K562 (cell line): ENCODE data around the gene ALDH18A1. TPM values are rescaled to one million over a fixed set of nuclear protein-coding genes. Genes with fewer than 3 reads are reported as not detected.
A peak's percentile ranks its signal among the peaks of the same experiment; 100 is the strongest.

Experiments used
- ARID2 ChIP-seq: fragments of 450-650 bp; IDR thresholded peaks from 2 replicates; pipeline ENCODE4 v1.6.1; 2017; ENCODE audit warnings: antibody characterized with exemption, mild to moderate bottlenecking
- CREB3 ChIP-seq: fragments of 450-650 bp; conservative IDR thresholded peaks from 2 replicates; pipeline ENCODE4 v1.6.1; 2016; ENCODE audit warnings: missing genetic modification characterization, low read depth, mild to moderate bottlenecking, missing compliant biosample characterization, moderate library complexity
- CTCFL ChIP-seq: IDR thresholded peaks from 2 replicates; pipeline ENCODE4 v1.6.1; 2011; ENCODE audit warnings: borderline replicate concordance, low read depth, mild to moderate bottlenecking, moderate library complexity, low read length; ENCODE audit not compliant: insufficient read depth, poor library complexity, severe bottlenecking
- MCM3 ChIP-seq: fragments of 450-650 bp; IDR thresholded peaks from 2 replicates; pipeline ENCODE4 v1.6.1; 2016
- MTA1 ChIP-seq: fragments of 450-650 bp; IDR thresholded peaks from 2 replicates; pipeline ENCODE4 v1.6.1; 2017; ENCODE audit warnings: borderline replicate concordance
- NELFE ChIP-seq: IDR thresholded peaks from 2 replicates; pipeline ENCODE4 v1.6.1; 2011; ENCODE audit warnings: mild to moderate bottlenecking; ENCODE audit not compliant: insufficient read depth, insufficient read length
- PHF21A ChIP-seq: fragments of 450-650 bp; IDR thresholded peaks from 2 replicates; pipeline ENCODE4 v1.6.1; 2017; ENCODE audit warnings: low read depth, borderline replicate concordance
- POLR2A ChIP-seq: fragments of 450-650 bp; conservative IDR thresholded peaks from 2 replicates; pipeline ENCODE4 v1.6.1; 2016
- RNF2 ChIP-seq: sonication (generic); IDR thresholded peaks from 2 replicates; pipeline ENCODE4 v1.6.1; 2016
- THRAP3 ChIP-seq: fragments of 450-650 bp; IDR thresholded peaks from 2 replicates; pipeline ENCODE4 v1.6.1; 2016; ENCODE audit warnings: mild to moderate bottlenecking, inconsistent platforms, borderline replicate concordance
- TRIM28 ChIP-seq: fragments of 450-650 bp; IDR thresholded peaks from 2 replicates; pipeline ENCODE4 v1.6.1; 2017
- ZNF224 ChIP-seq: sonication (generic); formaldehyde crosslinking; IDR thresholded peaks from 2 replicates; pipeline ENCODE4 v1.8.0; 2022; ENCODE audit warnings: mild to moderate bottlenecking, missing genetic modification reagents
- ZNF316 ChIP-seq: fragments of 450-650 bp; IDR thresholded peaks from 2 replicates; pipeline ENCODE4 v1.6.1; 2016
- ZNF707 ChIP-seq: fragments of 250-450 bp; sonication (Bioruptor Pico); conservative IDR thresholded peaks from 2 replicates; pipeline ENCODE4 v1.8.0; 2022; ENCODE audit warnings: inconsistent platforms, mild to moderate bottlenecking, moderate library complexity
- polyA plus RNA-seq, 8 experiments: library from polyadenylated mRNA; depleted of rRNA in 4 of 8; stranded (reverse) in 5 of 8; unstranded in 3 of 8; fragments of >200 nt; fragmentation: Nextera tagmentation in 2 of 8; fragmentation: Illumina TruSeq in 1 of 8; extraction: Ambion mirVana in 2 of 8; extraction: Trizol in 1 of 8; gene quantifications; 2 replicates each; pipeline versions ENCODE4 v1.2.1 to v1.2.3, GENCODE V29; 2011 to 2014; ENCODE audit warnings: inconsistent platforms in 1 of 8, missing spikeins in 1 of 8
- total RNA-seq, 7 experiments: library from RNA; depleted of rRNA in 6 of 7; stranded (reverse); fragments of >200 nt in 6 of 7; fragmentation: Illumina TruSeq in 2 of 7; extraction: Trizol in 2 of 7; gene quantifications; 2 replicates each; pipeline versions ENCODE4 v1.2.1 to v1.2.3, GENCODE V29; 2011 to 2021; ENCODE audit warnings: low replicate concordance in 1 of 7
- TF ChIP-seq, protein P1 (sequence below): fragments of 450-650 bp; IDR thresholded peaks from 2 replicates; pipeline ENCODE4 v1.6.1; 2016; ENCODE audit warnings: low read depth
- TF ChIP-seq, protein P2 (sequence below): fragments of 250-450 bp; sonication (Bioruptor Pico); IDR thresholded peaks from 2 replicates; pipeline ENCODE4 v1.4.0; 2020; ENCODE audit warnings: borderline replicate concordance

Gene ALDH18A1
- total and polyA plus RNA-seq, 9 of the 15 experiments (the other 6 are each of a cell fraction or from before 2014, with no cell fraction given), result 12.0 to 83.3 (median 43.8) TPM

DNA sequence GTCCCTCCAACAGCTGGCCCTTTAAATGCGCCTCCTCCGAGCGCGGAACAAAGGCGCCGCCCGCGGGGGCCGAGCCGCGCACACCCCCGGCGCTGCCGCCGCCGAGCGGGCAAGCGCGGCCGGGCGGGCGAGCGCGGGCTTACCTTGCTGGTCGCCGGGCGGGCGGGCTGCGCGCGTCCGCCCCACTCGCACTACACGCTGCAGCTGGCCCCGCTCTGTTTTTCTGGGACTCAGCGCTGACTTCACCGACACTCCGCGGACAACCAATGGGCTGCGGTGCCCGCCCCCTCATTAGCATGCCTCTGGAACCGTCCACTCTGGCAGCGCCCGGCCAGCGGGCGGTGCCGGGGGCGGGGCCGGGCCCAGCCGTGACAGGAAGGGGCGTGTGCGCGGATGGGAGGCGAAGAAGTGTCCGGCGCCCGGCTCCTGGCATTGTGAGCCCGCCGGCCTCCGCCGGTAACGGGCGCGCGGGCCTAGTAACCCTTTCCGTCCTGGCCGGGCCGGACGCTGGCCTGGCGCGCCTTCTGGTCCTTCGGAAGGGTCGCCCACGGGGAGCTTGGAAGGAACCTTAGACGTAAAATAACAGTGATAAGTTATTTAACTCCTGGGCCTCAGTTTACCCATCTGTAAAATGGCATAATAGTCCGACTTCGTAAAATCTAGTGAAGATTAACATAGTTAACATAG lies 95.2 kb downstream of the ALDH18A1 start, which contains the start of gene SORBS1 (continued):
- TF ChIP-seq, protein P1, sequence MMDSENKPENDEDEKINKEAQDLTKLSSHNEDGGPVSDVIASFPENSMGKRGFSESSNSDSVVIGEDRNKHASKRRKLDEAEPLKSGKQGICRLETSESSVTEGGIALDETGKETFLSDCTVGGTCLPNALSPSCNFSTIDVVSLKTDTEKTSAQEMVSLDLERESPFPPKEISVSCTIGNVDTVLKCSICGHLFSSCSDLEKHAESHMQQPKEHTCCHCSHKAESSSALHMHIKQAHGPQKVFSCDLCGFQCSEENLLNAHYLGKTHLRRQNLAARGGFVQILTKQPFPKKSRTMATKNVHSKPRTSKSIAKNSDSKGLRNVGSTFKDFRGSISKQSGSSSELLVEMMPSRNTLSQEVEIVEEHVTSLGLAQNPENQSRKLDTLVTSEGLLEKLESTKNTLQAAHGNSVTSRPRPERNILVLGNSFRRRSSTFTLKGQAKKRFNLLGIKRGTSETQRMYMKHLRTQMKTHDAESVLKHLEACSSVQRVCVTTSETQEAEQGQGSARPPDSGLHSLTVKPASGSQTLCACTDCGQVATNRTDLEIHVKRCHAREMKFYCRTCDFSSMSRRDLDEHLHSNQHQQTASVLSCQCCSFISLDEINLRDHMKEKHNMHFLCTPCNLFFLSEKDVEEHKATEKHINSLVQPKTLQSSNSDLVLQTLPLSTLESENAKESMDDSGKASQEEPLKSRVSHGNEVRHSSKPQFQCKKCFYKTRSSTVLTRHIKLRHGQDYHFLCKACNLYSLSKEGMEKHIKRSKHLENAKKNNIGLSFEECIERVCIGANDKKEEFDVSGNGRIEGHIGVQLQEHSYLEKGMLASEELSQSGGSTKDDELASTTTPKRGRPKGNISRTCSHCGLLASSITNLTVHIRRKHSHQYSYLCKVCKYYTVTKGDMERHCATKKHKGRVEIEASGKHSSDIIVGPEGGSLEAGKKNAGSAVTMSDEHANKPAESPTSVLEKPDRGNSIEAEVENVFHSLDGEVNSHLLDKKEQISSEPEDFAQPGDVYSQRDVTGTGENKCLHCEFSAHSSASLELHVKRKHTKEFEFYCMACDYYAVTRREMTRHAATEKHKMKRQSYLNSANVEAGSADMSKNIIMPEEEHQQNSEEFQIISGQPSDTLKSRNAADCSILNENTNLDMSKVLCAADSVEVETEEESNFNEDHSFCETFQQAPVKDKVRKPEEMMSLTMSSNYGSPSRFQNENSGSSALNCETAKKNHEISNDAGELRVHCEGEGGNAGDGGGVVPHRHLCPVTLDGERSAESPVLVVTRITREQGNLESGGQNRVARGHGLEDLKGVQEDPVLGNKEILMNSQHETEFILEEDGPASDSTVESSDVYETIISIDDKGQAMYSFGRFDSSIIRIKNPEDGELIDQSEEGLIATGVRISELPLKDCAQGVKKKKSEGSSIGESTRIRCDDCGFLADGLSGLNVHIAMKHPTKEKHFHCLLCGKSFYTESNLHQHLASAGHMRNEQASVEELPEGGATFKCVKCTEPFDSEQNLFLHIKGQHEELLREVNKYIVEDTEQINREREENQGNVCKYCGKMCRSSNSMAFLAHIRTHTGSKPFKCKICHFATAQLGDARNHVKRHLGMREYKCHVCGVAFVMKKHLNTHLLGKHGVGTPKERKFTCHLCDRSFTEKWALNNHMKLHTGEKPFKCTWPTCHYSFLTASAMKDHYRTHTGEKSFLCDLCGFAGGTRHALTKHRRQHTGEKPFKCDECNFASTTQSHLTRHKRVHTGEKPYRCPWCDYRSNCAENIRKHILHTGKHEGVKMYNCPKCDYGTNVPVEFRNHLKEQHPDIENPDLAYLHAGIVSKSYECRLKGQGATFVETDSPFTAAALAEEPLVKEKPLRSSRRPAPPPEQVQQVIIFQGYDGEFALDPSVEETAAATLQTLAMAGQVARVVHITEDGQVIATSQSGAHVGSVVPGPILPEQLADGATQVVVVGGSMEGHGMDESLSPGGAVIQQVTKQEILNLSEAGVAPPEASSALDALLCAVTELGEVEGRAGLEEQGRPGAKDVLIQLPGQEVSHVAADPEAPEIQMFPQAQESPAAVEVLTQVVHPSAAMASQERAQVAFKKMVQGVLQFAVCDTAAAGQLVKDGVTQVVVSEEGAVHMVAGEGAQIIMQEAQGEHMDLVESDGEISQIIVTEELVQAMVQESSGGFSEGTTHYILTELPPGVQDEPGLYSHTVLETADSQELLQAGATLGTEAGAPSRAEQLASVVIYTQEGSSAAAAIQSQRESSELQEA, result no peak
- TF ChIP-seq, protein P2, sequence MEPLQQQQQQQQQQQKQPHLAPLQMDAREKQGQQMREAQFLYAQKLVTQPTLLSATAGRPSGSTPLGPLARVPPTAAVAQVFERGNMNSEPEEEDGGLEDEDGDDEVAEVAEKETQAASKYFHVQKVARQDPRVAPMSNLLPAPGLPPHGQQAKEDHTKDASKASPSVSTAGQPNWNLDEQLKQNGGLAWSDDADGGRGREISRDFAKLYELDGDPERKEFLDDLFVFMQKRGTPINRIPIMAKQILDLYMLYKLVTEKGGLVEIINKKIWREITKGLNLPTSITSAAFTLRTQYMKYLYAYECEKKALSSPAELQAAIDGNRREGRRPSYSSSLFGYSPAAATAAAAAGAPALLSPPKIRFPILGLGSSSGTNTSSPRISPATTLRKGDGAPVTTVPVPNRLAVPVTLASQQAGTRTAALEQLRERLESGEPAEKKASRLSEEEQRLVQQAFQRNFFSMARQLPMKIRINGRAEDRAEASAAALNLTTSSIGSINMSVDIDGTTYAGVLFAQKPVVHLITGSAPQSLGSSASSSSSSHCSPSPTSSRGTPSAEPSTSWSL (CRISPR knock-in tag), result no peak
- TF ChIP-seq CTCFL (no peak), CREB3 (no peak), ZNF316 (no peak), MCM3 (no peak), RNF2 (no peak), POLR2A (peak; percentile 53), THRAP3 (no peak), TRIM28 (no peak), ZNF707 (CRISPR knock-in tag) (no peak), ZNF224 (CRISPR knock-in tag) (no peak), NELFE (no peak), MTA1 (no peak), ARID2 (no peak), PHF21A (no peak)
